Testis (tissue), 2 donors: ENCODE results near the gene TNFRSF14.

Experiments used
- POLR2A ChIP-seq: fragments of 450-650 bp; IDR thresholded peaks from one replicate; pipeline ENCODE4 v1.6.1; 2017; ENCODE audit warnings: antibody characterized with exemption, mild to moderate bottlenecking, moderate library complexity
- TF ChIP-seq, protein P1 (sequence below), 3 experiments: fragments of 450-650 bp in 2 of 3; fragments of 200-600 bp in 1 of 3; sonication (generic) in 1 of 3; IDR thresholded peaks; one replicate each; pipeline ENCODE4 v1.5.1; 2016 to 2019; ENCODE audit warnings: antibody characterized with exemption in 3 of 3, mild to moderate bottlenecking in 2 of 3, moderate library complexity in 1 of 3

DNA sequence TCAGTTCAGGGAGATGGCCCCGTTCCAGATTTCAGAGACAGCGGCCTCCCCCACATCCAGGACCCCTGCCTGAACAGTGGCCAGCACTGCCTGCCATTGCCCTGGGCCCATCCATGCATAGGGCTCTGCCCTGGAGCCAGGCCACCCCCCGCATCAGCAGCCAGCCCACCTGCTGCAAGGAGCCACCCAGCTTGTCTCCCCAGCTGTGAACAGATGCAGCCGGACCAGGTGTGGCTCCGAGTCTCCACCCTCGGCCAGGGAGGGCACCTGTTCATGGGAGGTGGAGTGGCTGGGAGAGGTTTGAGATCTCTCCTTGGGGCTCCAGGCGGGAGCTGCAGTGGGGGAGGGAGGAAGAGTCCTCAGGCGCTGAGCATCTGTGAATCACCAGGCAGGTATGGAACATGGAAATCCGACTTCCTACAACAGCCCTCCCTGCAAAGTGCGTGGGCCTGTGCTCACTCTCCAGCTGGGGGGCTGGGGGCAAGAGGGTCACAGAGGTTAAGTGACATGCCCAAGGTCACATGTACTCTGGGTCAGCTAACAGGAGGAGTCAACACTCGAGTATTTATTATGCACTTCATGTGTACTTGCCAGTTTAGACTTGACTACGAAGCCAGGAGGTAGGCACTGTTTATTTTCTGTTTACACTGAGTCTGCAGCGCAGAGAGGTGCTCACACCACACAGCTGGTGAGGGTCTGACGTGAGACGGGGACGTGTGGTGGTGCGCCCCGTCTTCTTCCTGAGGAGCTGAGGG lies 21.3 kb upstream of the TNFRSF14 start:
- TF ChIP-seq, protein P1, sequence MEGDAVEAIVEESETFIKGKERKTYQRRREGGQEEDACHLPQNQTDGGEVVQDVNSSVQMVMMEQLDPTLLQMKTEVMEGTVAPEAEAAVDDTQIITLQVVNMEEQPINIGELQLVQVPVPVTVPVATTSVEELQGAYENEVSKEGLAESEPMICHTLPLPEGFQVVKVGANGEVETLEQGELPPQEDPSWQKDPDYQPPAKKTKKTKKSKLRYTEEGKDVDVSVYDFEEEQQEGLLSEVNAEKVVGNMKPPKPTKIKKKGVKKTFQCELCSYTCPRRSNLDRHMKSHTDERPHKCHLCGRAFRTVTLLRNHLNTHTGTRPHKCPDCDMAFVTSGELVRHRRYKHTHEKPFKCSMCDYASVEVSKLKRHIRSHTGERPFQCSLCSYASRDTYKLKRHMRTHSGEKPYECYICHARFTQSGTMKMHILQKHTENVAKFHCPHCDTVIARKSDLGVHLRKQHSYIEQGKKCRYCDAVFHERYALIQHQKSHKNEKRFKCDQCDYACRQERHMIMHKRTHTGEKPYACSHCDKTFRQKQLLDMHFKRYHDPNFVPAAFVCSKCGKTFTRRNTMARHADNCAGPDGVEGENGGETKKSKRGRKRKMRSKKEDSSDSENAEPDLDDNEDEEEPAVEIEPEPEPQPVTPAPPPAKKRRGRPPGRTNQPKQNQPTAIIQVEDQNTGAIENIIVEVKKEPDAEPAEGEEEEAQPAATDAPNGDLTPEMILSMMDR (IDR thresholded peaks at IDR 0.05), result no peak
- TF ChIP-seq POLR2A, result no peak
